Loucy (cell line): Measurements from ENCODE around the gene GLRX.

ENCODE experiments used
- H2AFZ ChIP-seq: fragments of 200-600 bp; sonication (generic); 2 replicates; pipeline ENCODE4 v1.6.0; 2016; ENCODE audit warnings: antibody characterized with exemption, mild to moderate bottlenecking, low read length, moderate library complexity
- H3F3A ChIP-seq: fragments of 200-600 bp; 2 replicates; pipeline ENCODE4 v1.6.0; 2016; ENCODE audit warnings: antibody characterized with exemption, low read depth, mild to moderate bottlenecking
- H3K27me3 ChIP-seq: fragments of 200-600 bp; sonication (generic); 2 replicates; pipeline ENCODE4 v1.6.1; 2014; ENCODE audit warnings: low read length, mild to moderate bottlenecking; ENCODE audit not compliant: insufficient read depth, poor library complexity, severe bottlenecking
- H3K36me3 ChIP-seq: fragments of 200-600 bp; sonication (generic); 2 replicates; pipeline ENCODE4 v1.6.1; 2016; ENCODE audit warnings: low read length; ENCODE audit not compliant: insufficient read depth
- H3K4me1 ChIP-seq: fragments of 200-600 bp; sonication (generic); 2 replicates; pipeline ENCODE4 v1.5.1; 2014; ENCODE audit warnings: low read length, mild to moderate bottlenecking; ENCODE audit not compliant: insufficient read depth, poor library complexity, severe bottlenecking
- H3K4me2 ChIP-seq: fragments of 200-600 bp; sonication (generic); 2 replicates; pipeline ENCODE4 v1.6.0; 2014; ENCODE audit warnings: antibody characterized with exemption, low read length, low read depth, mild to moderate bottlenecking; ENCODE audit not compliant: poor library complexity, severe bottlenecking
- H3K4me3 ChIP-seq: fragments of 200-600 bp; sonication (generic); 2 replicates; pipeline ENCODE4 v1.5.1; 2014; ENCODE audit warnings: low read length, mild to moderate bottlenecking, mixed read lengths; ENCODE audit not compliant: poor library complexity, severe bottlenecking
- H3K79me2 ChIP-seq: fragments of 200-600 bp; sonication (generic); 2 replicates; pipeline ENCODE4 v1.6.1; 2014; ENCODE audit warnings: low read length; ENCODE audit not compliant: insufficient read depth
- H3K9ac ChIP-seq: fragments of 200-600 bp; sonication (generic); 2 replicates; pipeline ENCODE4 v1.6.0; 2014; ENCODE audit warnings: mild to moderate bottlenecking, low read depth, low read length, moderate library complexity; ENCODE audit not compliant: poor library complexity, severe bottlenecking
- H3K9me2 ChIP-seq: fragments of 200-600 bp; sonication (generic); replicated peaks from 2 replicates; pipeline ENCODE4 v1.6.1; 2016; ENCODE audit warnings: low read depth, low read length, mixed read lengths
- H3K9me3 ChIP-seq: fragments of 200-600 bp; sonication (generic); 2 replicates; pipeline ENCODE4 v1.6.1; 2014; ENCODE audit warnings: mild to moderate bottlenecking, antibody characterized with exemption, low read length, low read depth; ENCODE audit not compliant: insufficient read depth
- H4K20me1 ChIP-seq: fragments of 200-600 bp; sonication (generic); 2 replicates; pipeline ENCODE4 v1.6.0; 2014; ENCODE audit warnings: antibody characterized with exemption, low read length, mild to moderate bottlenecking; ENCODE audit not compliant: insufficient read depth, poor library complexity, severe bottlenecking
- EZH2phosphoT487 ChIP-seq: fragments of 200-600 bp; IDR thresholded peaks from 2 replicates; pipeline ENCODE4 v1.6.1; 2018; ENCODE audit warnings: antibody characterized with exemption, mild to moderate bottlenecking, moderate library complexity, borderline replicate concordance
- TF ChIP-seq, protein P1 (sequence below): fragments of 200-600 bp; sonication (generic); conservative IDR thresholded peaks from 2 replicates; pipeline ENCODE4 v1.5.1; 2014; ENCODE audit warnings: mild to moderate bottlenecking, antibody characterized with exemption, low read length

Gene GLRX

DNA sequence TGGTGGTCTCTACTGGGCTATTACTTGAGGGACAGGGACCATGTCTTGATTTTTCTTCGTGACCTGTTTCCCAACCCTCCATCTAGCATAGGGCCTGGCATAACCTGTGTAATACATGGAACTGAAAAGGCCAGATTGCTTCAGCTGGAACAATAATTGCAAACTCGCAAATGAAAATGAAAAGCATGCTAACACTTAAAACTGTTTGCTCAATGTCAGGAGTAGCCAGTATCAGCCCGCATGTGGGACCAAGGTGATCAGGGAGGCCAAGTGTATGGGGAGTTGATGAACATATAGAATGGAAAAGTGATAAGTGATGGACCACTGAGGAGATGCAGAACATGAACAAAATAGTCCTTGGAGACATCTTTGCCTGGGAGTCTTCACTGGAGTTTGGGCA lies 25.2 kb downstream of the GLRX start:
- Histone ChIP-seq H3K9me2 (no peaks in the 10 kb centered on the region), H3K79me2 (no peaks in the 10 kb centered on the region), H3K4me1 (peaks cover 13% of the 10 kb centered on the region), H3K9ac (no peak overlapping the region), H4K20me1 (no peaks in the 10 kb centered on the region), H3K36me3 (peaks cover 33% of the 10 kb centered on the region; the same call in 1 of the 2 replicates), H3K4me2 (no peak overlapping the region), H3K4me3 (no peak overlapping the region), H2AFZ (no peak overlapping the region), H3F3A (0 out of 2 replicates have a peak, but pooled peaks cover 3% of the 10 kb centered on the region), H3K27me3 (no peaks in the 10 kb centered on the region), H3K9me3 (no peaks in the 10 kb centered on the region)
- no peak for TF ChIP-seq EZH2phosphoT487
- TF ChIP-seq, protein P1, sequence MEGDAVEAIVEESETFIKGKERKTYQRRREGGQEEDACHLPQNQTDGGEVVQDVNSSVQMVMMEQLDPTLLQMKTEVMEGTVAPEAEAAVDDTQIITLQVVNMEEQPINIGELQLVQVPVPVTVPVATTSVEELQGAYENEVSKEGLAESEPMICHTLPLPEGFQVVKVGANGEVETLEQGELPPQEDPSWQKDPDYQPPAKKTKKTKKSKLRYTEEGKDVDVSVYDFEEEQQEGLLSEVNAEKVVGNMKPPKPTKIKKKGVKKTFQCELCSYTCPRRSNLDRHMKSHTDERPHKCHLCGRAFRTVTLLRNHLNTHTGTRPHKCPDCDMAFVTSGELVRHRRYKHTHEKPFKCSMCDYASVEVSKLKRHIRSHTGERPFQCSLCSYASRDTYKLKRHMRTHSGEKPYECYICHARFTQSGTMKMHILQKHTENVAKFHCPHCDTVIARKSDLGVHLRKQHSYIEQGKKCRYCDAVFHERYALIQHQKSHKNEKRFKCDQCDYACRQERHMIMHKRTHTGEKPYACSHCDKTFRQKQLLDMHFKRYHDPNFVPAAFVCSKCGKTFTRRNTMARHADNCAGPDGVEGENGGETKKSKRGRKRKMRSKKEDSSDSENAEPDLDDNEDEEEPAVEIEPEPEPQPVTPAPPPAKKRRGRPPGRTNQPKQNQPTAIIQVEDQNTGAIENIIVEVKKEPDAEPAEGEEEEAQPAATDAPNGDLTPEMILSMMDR = no peak

DNA sequence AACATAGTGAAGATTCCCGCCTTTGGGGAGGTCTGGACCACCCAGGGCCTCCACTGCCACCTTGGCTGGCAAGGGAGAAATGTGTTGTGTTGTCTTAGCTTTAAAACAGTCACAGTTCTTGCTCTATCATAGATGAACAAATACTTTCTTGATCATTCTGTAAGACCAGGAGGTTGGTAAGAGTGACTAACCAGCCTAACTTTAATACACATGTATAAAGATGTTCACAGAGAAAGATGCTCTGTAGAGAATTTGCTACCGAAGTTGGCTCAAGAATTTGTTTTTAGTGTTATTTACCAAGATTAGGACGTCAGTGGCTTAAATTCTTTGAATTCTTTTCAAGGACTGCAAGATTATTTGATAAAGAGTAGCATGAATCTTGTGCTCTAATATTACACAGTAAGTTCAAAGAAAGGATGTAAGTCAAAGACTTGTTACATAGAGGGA lies 28.4 kb downstream of the GLRX start:
- Histone ChIP-seq H3K4me2 (no peak overlapping the region), H3F3A (0 out of 2 replicates have a peak, but pooled peaks cover 3% of the 10 kb centered on the region), H3K79me2 (no peaks in the 10 kb centered on the region), H3K9ac (no peak overlapping the region), H3K27me3 (no peaks in the 10 kb centered on the region), H3K9me3 (no peaks in the 10 kb centered on the region), H2AFZ (no peak overlapping the region), H3K4me3 (no peak overlapping the region), H3K36me3 (peaks cover 58% of the 10 kb centered on the region; the same call in 1 of the 2 replicates), H3K4me1 (no peaks in the 10 kb centered on the region), H4K20me1 (no peaks in the 10 kb centered on the region), H3K9me2 (no peaks in the 10 kb centered on the region)
- TF ChIP-seq, protein P1 = no peak
- no peak for TF ChIP-seq EZH2phosphoT487

DNA sequence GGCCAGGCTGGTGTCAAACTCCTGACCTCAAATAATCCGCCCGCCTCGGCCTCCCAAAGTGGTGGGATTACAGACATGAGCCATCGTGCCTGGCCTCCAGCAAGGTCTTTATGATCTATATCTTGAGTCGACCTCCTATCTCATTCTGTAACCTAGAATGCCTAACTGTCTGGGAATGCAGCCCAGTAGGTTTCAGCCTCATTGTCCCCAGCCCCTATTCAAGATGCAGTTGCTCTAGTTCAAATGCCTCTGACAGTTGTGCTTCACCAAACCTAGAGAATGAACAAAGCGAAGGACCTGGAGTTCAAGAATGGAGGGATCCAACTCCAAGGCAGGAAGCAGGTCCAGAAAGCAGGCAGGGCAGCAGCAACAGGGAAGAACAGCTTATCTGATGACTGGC lies 30.8 kb downstream of the GLRX start:
- H2AFZ ChIP-seq = no peak overlapping the region
- H3K4me2 ChIP-seq = no peak overlapping the region
- no peaks in the 10 kb centered on the region for H3K9me3 ChIP-seq
- H3F3A ChIP-seq = 0 out of 2 replicates have a peak, but pooled peaks cover 3% of the 10 kb centered on the region
- H3K36me3 ChIP-seq = peaks cover 71% of the 10 kb centered on the region; the same call in 1 of the 2 replicates
- no peaks in the 10 kb centered on the region for H3K27me3 ChIP-seq
- H4K20me1 ChIP-seq = no peaks in the 10 kb centered on the region
- TF ChIP-seq, protein P1 = no peak
- no peak for TF ChIP-seq EZH2phosphoT487
- no peak overlapping the region for H3K4me3 ChIP-seq
- no peaks in the 10 kb centered on the region for H3K79me2 ChIP-seq
- no peaks in the 10 kb centered on the region for H3K4me1 ChIP-seq
- no peaks in the 10 kb centered on the region for H3K9me2 ChIP-seq
- H3K9ac ChIP-seq = no peak overlapping the region
